Activated T-helper 2 cell treated with anti-CD3 and anti-CD28 coated beads, Interferon-gamma antibody, Interleukin-2, Interleukin-4, amounts not matched to agents 10 μg/mL and 5 μg/mL and 100 μg/mL, durations not matched to agents 14 hours and 24 hours and 36 hours (primary cell): ENCODE results near the gene PLA2G2A. TPM values are rescaled to one million over a fixed set of nuclear protein-coding genes. Genes with fewer than 3 reads are reported as not detected.
"Not testable (repeated sequence)": the region's sequence is repeated elsewhere in the genome, so short reads cannot be mapped to it uniquely, and the experiment has no call there.

Source experiments
- DNase-seq: peaks from one replicate; pipeline ENCODE4 v3.0.0; 2021; ENCODE audit warnings: low spot score
- H3K27ac Mint-ChIP-seq: one replicate; pipeline ENCODE4 v1.8.0; 2021; ENCODE audit warnings: mixed read lengths
- H3K27me3 Mint-ChIP-seq: one replicate; pipeline ENCODE4 v1.8.0; 2021; ENCODE audit warnings: low read depth, mixed read lengths
- H3K36me3 Mint-ChIP-seq: one replicate; pipeline ENCODE4 v1.8.0; 2021; ENCODE audit warnings: low read depth, mixed read lengths
- H3K4me1 Mint-ChIP-seq: one replicate; pipeline ENCODE4 v1.8.0; 2021; ENCODE audit warnings: low read depth, mixed read lengths
- H3K4me3 Mint-ChIP-seq: one replicate; pipeline ENCODE4 v1.8.0; 2021; ENCODE audit warnings: low read depth, mild to moderate bottlenecking, moderate library complexity, mixed read lengths
- H3K9me3 Mint-ChIP-seq: one replicate; pipeline ENCODE4 v1.8.0; 2021; ENCODE audit warnings: mixed read lengths
- intact Hi-C: fragments of 100-400 bp; cut with micrococcal nuclease; formaldehyde crosslinking; loops from one replicate; pipeline ENCODE4 v1.15.1; 2023
- total RNA-seq: library from RNA; stranded (reverse); gene quantifications from 2 replicates; pipeline ENCODE4 v1.2.3, GENCODE V29; 2022

The PLA2G2A gene
- total RNA-seq, 1 donor from 2014 or later = not detected

DNA sequence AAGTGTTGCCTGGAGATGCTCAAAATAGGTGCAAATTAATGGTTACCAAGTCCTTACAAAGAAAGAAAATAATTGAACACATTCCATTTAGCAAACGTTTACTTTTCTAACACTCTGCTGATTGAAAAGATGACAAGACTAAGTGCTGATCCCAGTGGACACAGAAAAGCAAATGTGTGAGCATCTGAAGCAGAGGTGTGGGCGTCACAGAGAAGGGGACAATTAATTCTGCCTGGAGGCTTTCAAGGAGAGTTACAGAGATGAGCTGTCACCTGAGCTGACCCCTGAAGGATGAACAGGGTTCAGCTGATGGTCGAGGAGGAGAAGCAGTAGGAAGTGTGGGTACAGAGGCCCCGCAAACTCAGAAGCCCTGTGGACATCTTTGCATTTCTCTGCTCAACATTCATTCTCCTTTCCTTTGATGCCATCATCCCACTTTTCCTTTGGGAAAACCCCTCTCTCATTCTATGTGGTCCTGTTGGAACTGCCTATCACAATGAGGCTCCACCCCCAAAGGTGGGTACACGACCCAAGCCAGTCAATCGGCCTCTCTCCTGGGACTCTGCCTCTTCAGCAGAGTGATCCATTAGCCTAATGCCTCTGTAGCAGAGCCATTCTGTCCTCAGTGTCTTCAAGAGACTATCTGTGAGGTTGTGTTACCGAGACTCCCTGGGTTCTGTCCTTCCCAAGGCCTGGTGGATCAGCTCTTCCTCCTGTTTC is 38.8 kb downstream of the PLA2G2A start:
- Mint-ChIP-seq H3K27me3 (peaks cover 3% of the 10 kb centered on the region), H3K9me3 (no peaks in the 10 kb centered on the region), H3K4me1 (peaks cover 4% of the 10 kb centered on the region), H3K36me3 (no peaks in the 10 kb centered on the region), H3K27ac (no peak overlapping the region), H3K4me3 (no peak overlapping the region)
- intact Hi-C loops = no loop called here
- DNase-seq = no peak

- H3K27ac Mint-ChIP-seq = no peak overlapping the region
- no peaks in the 10 kb centered on the region for H3K9me3 Mint-ChIP-seq
- H3K4me1 Mint-ChIP-seq = no peaks in the 10 kb centered on the region
- H3K36me3 Mint-ChIP-seq = no peaks in the 10 kb centered on the region
- no peaks in the 10 kb centered on the region for H3K27me3 Mint-ChIP-seq
- DNase-seq = no peak
- H3K4me3 Mint-ChIP-seq = no peak overlapping the region
- intact Hi-C loops = no loop called here
Measured at GRCh38 chr1:19938472-19938871, 40.9 kb downstream of the PLA2G2A start.

DNA sequence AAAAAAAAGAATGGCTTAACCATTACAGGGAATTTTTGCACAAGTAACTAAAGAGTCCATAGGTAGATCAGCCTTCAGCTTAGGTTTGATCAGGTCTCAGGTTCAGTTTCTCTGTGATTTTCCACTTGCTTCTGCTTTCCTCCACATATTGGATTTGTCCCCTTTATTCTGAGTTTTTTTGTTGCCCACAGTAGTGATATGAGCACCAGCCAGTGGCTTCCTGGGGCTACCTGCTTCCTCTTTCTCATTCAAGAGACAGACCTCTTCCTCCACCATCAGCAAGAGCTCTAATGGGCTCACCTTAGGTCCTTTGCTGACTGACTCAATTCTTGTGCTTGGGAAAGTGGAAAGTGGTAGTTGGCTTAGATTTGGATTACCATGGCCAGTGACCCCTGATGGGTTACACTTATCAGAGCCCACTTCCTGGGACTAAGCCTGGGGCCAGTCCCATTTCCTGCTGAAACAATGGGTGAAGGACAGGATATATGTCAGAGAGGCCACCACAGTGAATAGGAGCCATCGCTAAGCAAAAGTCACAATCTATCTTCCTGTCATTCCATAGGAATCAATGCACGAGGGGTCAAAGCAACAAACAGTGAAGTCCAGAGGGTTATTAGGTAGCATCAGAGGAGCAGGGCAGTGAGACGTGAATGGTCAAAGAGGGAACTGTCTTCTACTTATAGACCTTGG is 43.2 kb downstream of the PLA2G2A start:
- intact Hi-C loops = no loop called here
- Mint-ChIP-seq H3K9me3 (peaks cover 16% of the 10 kb centered on the region), H3K4me3 (no peak overlapping the region), H3K27me3 (no peaks in the 10 kb centered on the region), H3K4me1 (no peaks in the 10 kb centered on the region), H3K36me3 (no peaks in the 10 kb centered on the region), H3K27ac (no peak overlapping the region)
- DNase-seq = no peak

- Mint-ChIP-seq H3K27me3 (no peaks in the 10 kb centered on the region), H3K4me1 (no peaks in the 10 kb centered on the region), H3K9me3 (peaks cover 26% of the 10 kb centered on the region), H3K4me3 (no peak overlapping the region), H3K36me3 (no peaks in the 10 kb centered on the region), H3K27ac (no peak overlapping the region)
- intact Hi-C loops = no loop called here
- DNase-seq = no peak
Measured at GRCh38 chr1:19934336-19934735, 45.1 kb downstream of the PLA2G2A start.

- DNase-seq = no peak
- Mint-ChIP-seq H3K9me3 (peaks cover 28% of the 10 kb centered on the region), H3K27me3 (no peaks in the 10 kb centered on the region), H3K27ac (no peak overlapping the region), H3K4me3 (no peak overlapping the region), H3K4me1 (no peaks in the 10 kb centered on the region), H3K36me3 (no peaks in the 10 kb centered on the region)
- intact Hi-C loops = no loop called here
Measured at GRCh38 chr1:19932866-19933265, 46.6 kb downstream of the PLA2G2A start.

GRCh38 chr1:19927130-19927421 is 52.3 kb downstream of the PLA2G2A start:
- H3K4me1 Mint-ChIP-seq = not testable (repeated sequence)

DNA sequence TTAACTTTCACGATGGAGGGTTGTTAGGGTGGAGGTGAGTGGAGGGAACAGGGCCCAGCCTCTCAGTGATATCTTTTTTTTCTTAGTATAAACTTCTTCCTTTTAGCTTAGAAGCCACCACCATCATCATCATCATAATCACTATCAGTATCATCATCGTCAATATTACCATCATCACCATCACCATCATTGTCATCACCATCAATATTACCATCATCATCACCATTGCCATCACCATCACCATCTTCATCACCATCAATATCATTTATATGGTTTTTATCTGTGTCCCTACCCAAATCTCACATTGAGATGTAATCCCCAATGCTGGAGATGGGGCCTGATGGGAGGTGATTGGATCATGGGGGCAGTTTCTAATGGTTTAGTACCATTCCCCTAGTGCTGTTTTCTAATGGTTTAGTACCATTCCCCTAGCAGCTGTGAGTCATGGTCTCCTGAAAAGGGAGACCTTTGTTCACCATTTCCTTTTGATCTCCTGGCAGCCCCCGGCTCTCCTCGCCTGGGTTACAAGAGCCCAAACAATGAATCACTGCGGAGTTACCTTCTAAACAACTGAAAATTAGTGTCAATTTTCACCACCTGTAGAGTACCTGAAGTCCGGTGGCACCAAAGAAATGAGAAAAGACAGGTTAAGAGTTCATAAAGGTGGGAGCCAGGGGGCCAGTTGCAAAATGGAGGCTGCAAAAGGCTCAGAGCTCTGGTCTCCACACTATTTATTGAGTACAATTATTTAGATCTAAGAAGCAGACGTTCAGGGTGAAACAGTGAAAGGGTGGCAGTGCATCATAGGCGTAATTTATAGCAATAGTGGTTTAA is 52.9 kb downstream of the PLA2G2A start:
- Mint-ChIP-seq H3K4me3 (no peak overlapping the region), H3K4me1 (no peaks in the 10 kb centered on the region), H3K9me3 (peaks cover 14% of the 10 kb centered on the region), H3K27me3 (no peaks in the 10 kb centered on the region), H3K36me3 (no peaks in the 10 kb centered on the region), H3K27ac (no peak overlapping the region)
- intact Hi-C loops = no loop called here
- DNase-seq = no peak

More at GRCh38 chr1:19927130-19927421, 52.3 kb downstream of the PLA2G2A start:
- H3K27me3 Mint-ChIP-seq, DNase-seq, intact Hi-C loops, H3K27ac Mint-ChIP-seq, H3K36me3 Mint-ChIP-seq, H3K4me3 Mint-ChIP-seq: not testable (repeated sequence)
- H3K9me3 Mint-ChIP-seq = peaks cover 19% of the 10 kb centered on the region

Other genes starting within 250 kb of the PLA2G2A start
- 12.9 and 16.1 TPM in 2 replicates for gene TMCO4, start 179.7 kb downstream of the PLA2G2A start, total RNA-seq
- gene RNF186, start 164.3 kb downstream of the PLA2G2A start, total RNA-seq = not detected in 2 replicates
- gene OTUD3, start 97.2 kb downstream of the PLA2G2A start, total RNA-seq = 10.0 and 12.6 TPM in 2 replicates
- gene PLA2G2E, start 56.0 kb downstream of the PLA2G2A start, total RNA-seq = not detected in 2 replicates
- not detected in 2 replicates for gene PLA2G5, start 90.6 kb upstream of the PLA2G2A start, total RNA-seq
- 0.09 TPM in 1 of 2 replicates, not detected in the other for gene PLA2G2D, start 139.9 kb upstream of the PLA2G2A start, total RNA-seq
- gene PLA2G2F, start 159.7 kb upstream of the PLA2G2A start, total RNA-seq = not detected in 2 replicates
- 0.32 and 0.39 TPM in 2 replicates for gene UBXN10, start 206.5 kb upstream of the PLA2G2A start, total RNA-seq
- gene PLA2G2C, start 206.9 kb upstream of the PLA2G2A start, total RNA-seq = 0.30 TPM in 1 of 2 replicates, not detected in the other